ENCODE measurements around the gene PDE8A.

Gene PDE8A

GRCh38 chr15:85099195-85099803 lies 117.6 kb downstream of the PDE8A start:
- no peak for DNase-seq

DNA sequence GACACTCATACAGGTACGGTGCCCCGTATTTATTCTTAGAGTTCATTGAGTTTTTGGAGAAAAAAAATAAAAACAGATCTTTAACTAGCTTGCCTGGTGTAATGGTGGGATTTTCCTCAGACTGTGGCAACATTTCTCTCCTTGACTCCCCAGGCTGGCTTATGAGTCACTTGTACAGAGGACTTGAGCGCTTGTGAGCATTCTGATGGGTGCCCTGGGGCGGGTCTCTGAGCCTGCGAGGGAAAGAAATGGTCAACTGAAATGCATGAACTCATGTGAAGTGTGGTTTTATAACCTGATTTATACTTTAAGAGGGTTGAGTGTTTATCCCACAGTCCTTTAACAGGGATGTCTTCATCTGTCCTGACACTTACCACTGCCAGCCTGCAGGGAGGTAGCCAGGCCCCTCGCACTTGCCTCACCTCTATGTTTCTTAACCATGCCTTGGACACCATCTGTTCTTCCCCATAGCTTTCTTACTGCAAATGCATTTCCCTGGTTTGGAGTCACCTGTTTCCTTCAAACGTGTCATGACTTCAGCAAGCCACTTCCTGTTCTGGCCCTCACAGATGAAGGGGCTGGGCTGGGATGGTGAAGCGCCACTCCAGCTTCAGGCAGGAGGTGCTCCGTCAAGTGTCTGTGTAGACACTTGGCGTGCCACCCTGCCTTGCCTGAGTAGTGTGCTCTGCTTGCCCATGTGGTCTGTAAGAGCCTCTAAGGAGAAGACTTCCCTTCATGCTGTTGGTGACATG lies 118.7 kb downstream of the PDE8A start:
- DNase-seq, result no peak

DNA sequence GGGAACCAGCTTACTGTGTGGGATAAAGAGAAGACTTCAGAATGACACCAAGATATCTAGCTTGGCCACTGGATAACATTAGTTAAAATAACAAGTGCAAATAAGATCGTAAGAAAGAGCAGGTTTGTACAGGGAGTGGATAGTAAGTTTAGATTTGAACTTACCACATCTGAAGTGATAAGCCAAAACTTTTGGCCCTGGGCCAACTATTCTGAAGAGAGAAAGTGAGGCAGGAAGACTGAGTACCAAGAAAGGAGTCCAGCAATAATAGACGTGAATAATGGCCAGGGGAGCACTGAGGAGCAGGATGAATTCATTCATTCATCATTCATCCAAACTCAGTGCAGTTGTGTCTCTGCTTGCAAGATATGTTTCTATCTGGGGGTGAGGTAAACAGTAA lies 122.9 kb downstream of the PDE8A start:
- no peak for DNase-seq

GRCh38 chr15:85108136-85108535 lies 126.5 kb downstream of the PDE8A start:
- no peak for DNase-seq

GRCh38 chr15:85109333-85109732 lies 127.7 kb downstream of the PDE8A start:
- no peak for DNase-seq

- DNase-seq, result no peak
These were observed 131.3 kb downstream of the PDE8A start for GRCh38 chr15:85112997-85113396.

- DNase-seq, result no peak
These were observed 133.2 kb downstream of the PDE8A start for GRCh38 chr15:85114886-85115285.

DNA sequence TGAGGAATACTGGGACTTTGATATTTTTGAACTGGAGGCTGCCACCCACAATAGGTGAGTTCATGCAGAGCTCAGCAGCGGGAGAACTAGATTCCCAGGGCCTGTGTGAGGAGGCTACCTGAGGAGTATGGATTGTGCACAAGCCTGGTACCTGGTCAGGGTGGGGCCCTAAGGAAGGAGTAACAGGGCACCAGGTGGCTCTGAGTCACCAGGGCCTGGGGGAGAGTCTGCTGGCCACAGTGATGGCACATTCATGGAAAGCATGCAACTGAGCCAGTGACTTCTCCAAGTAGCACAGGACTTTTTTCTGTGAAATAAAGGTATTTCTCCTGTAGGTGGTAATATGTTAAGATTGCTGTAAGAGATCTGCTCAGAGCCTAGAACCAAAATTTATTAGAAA lies 134.4 kb downstream of the PDE8A start:
- no peak for DNase-seq

DNA sequence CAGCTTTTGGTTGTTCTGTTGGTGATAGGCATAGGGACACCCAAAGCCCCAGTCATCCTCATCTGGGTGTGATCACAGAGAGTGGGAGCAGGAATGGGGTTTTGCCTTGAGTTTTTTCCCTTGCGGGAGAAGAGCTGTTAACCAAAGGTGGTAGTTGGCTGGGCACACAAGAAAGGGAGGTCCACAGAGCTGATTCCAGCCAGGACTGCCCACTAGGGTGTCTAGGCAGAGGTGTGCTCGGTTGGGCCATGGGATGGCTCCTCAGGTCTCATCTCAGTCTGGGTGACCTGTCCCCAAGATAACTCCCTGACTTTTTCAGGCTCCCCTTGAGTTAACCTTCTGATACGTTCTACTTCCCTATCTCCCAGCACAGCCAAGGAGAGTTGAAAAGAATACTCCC lies 134.8 kb downstream of the PDE8A start:
- no peak for DNase-seq

- DNase-seq, result no peak
These were observed 135.4 kb downstream of the PDE8A start for GRCh38 chr15:85116925-85117646.

- DNase-seq, result no peak
These were observed 136.5 kb downstream of the PDE8A start for GRCh38 chr15:85118173-85118572.

DNA sequence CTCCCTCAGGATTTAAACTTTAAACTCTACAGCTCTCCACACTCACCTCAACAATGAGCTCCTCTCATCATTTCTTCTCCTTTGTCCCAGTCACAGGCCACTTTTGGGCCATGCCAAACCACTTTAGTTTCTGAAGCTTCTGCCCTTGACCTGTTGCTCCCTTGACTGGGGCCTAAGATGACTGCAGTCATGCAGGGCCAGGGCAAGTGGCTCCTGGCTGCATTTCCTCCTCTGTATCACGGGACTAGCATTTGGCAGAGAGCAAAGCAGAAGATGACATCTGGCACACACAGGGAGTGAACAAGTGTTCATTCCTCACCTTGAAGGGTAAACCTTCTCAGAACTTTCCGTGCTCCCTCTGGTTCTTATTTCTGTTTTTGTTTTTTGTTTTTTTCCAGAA lies 136.9 kb downstream of the PDE8A start:
- DNase-seq, result no peak

GRCh38 chr15:85120351-85121113 lies 138.9 kb downstream of the PDE8A start:
- DNase-seq, result no peak

DNA sequence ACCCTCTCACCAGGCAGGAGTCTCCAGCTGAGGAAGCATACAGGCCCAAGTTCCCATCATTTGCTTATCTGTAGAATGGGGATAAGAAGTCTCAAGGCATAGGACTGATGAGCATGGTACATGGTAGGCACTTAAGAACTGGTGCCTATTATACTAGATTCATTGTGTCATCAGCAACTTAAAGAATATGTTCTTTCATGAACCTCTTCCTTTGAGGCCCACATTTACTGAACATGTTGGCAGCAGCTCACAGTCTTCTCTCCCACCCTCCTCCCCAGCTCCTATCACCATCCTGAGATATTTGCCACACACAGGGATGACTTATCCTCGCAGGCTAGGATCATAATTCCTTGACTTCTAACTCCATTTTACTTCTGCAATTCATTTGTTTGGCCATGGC lies 142.5 kb downstream of the PDE8A start:
- DNase-seq, result no peak

GRCh38 chr15:85125056-85125661 lies 143.5 kb downstream of the PDE8A start:
- DNase-seq, result no peak

GRCh38 chr15:85128621-85129020 lies 147.0 kb downstream of the PDE8A start:
- DNase-seq, result no peak

DNA sequence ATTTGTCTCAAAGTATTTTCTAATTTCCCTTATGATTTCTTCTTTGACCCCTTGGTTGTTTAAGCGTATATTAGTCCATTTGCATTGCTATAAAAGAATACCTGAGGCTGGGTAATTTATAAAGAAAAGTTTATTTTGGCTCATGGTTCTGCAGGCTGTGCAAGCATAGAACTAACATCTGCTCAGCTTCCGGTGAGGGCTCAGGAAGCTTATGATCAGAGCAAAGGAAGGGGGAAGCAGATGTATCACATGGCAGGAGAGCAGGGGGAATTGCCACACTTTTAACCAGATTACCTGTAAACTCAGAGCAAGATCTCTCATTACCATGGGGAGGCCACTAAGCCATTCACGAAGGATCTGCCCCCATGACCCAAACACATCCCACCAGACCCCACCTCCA lies 148.2 kb downstream of the PDE8A start:
- no peak for DNase-seq

DNA sequence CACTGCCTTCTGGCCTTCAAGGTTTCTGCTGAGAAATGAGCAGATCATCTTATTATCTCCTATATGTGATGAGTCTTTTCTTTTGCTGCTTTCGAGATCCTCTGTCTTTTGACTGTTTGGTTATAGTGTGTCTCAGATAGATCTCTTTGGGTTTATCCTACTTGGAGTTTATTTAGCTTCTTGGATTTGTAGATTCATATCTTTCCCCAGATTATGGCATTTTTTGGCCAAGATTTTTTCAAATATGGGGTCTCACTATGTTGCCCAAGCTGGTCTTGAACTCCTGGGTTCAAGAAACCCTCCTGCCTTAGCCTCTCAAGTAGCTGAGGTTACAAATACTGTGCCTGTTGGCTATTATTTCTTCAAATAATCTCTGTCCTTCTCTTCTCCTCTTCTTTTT lies 150.3 kb downstream of the PDE8A start:
- no peak for DNase-seq

DNA sequence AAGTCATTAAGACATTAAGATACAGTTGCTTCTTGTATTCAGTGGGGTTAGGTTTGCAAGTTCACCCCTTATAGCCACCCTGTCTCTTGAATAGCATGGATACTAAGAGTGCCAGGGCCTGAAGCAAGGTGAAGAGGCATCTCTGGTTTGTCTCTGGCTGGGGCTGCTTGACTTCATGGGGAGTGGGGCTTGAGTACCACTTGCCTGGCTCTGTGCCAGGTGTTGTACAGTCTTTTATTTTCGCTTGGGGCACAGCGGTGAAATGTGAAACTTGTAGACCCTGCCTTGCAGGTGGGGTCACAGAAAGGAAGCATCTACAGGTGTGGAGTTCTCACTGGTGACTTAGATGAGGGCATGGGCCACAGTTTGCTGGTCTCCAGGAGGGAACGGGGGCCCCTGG lies 152.1 kb downstream of the PDE8A start:
- no peak for DNase-seq

DNA sequence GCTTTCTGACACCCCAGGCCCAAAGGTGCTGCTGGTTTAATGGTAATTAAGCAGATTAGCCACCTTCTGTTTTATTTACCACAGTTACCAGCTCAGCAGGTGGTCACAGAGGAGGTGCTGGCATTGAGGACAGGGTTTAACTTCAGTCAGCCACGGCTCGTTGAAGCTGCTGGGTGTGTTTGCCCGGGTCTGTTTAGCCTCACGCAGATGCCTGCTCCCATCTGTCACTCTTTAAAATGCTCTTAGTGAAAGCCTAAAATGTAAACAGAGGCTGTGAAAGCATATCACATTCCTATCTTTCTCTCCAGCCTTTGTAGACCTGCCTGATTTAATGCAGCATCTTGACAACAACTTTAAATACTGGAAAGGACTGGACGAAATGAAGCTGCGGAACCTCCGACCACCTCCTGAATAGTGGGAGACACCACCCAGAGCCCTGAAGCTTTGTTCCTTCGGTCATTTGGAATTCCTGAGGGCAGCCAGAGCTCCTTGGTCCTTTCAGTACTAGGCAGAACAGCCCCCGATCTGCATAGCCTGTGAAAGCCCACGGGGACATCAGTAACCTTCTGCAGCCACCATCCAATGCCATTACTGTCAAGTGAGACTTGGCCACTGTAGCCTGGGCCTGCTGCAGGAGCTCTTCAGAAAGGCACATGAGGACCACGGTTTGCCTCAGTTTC lies 156.0 kb downstream of the PDE8A start:
- no peak for DNase-seq

DNA sequence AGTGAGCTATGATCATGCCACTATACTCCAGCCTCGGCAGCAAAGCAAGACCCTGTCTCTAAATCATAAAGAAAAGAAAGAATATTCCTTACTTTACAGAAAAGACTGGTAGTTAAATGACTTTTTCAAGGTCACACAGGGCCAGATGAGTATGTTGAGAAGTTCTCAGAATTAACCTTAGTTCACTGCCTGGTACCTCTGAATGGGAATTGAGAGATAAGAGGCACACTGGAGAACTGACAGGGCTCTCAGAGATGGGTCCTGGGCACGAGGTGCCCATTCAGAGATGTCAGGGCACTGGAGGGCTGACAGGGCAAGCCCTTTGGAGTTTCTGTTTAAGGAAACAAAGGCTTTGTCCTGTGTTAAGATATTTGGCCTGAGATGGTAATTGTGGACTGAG lies 157.7 kb downstream of the PDE8A start:
- DNase-seq, result no peak

GRCh38 chr15:85141726-85142125 lies 160.1 kb downstream of the PDE8A start:
- DNase-seq, result no peak

Data from SHP77 treated with DMSO at 0.1 percent for 48 hours (cell line).